Activated naive CD8-positive, alpha-beta T cell treated with anti-CD3 and anti-CD28 coated beads for 36 hours (primary cell): ENCODE measurements around the gene AP4B1. TPM values are rescaled to one million over a fixed set of nuclear protein-coding genes. Genes with fewer than 3 reads are reported as not detected.

Experiments used
- DNase-seq: peaks from one replicate; pipeline ENCODE4 v3.0.0; 2021
- H3K27ac Mint-ChIP-seq: one replicate; pipeline ENCODE4 v1.8.0; 2022; ENCODE audit warnings: mild to moderate bottlenecking, moderate library complexity, mixed read lengths
- H3K27me3 Mint-ChIP-seq: one replicate; pipeline ENCODE4 v1.8.0; 2022; ENCODE audit warnings: mild to moderate bottlenecking, mixed read lengths
- H3K36me3 Mint-ChIP-seq: one replicate; pipeline ENCODE4 v1.8.0; 2021; ENCODE audit warnings: mild to moderate bottlenecking, mixed read lengths
- H3K4me1 Mint-ChIP-seq: one replicate; pipeline ENCODE4 v1.8.0; 2021; ENCODE audit warnings: mixed read lengths
- H3K4me3 Mint-ChIP-seq: one replicate; pipeline ENCODE4 v1.8.0; 2022; ENCODE audit warnings: mild to moderate bottlenecking, moderate library complexity, mixed read lengths
- H3K9me3 Mint-ChIP-seq: one replicate; pipeline ENCODE4 v1.8.0; 2022; ENCODE audit warnings: mixed read lengths
- total RNA-seq, 2 experiments: library from RNA; stranded (reverse); gene quantifications; one replicate each; pipeline ENCODE4 v1.2.3, GENCODE V29; 2021

AP4B1 gene
- total RNA-seq, 2 experiments from 2014 or later = 36.8 to 37.7 TPM

DNA sequence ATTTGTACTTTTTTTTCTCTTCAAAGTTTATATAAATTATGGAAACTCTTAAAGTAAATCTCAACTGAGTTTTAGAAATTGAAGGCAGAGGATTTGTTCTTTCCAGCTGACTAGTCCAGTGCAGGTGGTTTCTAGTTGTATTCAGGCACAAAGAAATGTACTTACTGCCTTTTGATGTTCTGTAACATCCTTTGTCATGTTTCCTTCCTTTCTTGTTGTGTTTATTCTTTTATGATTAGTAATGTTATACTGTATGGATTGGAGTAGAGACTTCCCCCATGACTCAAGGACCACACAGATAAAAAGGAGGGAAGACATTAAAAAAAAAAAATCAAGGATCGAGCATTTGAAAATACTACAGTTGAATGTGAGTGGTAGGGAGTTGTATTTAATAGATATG, 32.5 kb upstream of the AP4B1 start:
- no peak for DNase-seq
- Mint-ChIP-seq H3K9me3 (no peaks in the 10 kb centered on the region), H3K27ac (peak overlapping the region; percentile 73), H3K4me3 (peak overlapping the region; percentile 52), H3K4me1 (peaks cover 86% of the 10 kb centered on the region), H3K36me3 (peaks cover 37% of the 10 kb centered on the region), H3K27me3 (no peaks in the 10 kb centered on the region)

- H3K4me3 Mint-ChIP-seq = no peak overlapping the region
- H3K36me3 Mint-ChIP-seq = peaks cover 29% of the 10 kb centered on the region
- no peaks in the 10 kb centered on the region for H3K27me3 Mint-ChIP-seq
- H3K9me3 Mint-ChIP-seq = no peaks in the 10 kb centered on the region
- peak overlapping the region; percentile 32 for H3K27ac Mint-ChIP-seq
- DNase-seq = no peak
- H3K4me1 Mint-ChIP-seq = peaks cover 89% of the 10 kb centered on the region
Observed at GRCh38 chr1:113935970-113936369, 31.4 kb upstream of the AP4B1 start.

- Mint-ChIP-seq H3K36me3 (peaks cover 23% of the 10 kb centered on the region), H3K4me1 (peaks cover 82% of the 10 kb centered on the region), H3K4me3 (no peak overlapping the region), H3K27ac (peak overlapping the region; percentile 32), H3K9me3 (no peaks in the 10 kb centered on the region), H3K27me3 (no peaks in the 10 kb centered on the region)
- no peak for DNase-seq
Observed at GRCh38 chr1:113935176-113935575, 30.6 kb upstream of the AP4B1 start.

GRCh38 chr1:113934511-113935055, 30.0 kb upstream of the AP4B1 start:
- Mint-ChIP-seq H3K4me3 (peak overlapping the region; percentile 90), H3K27me3 (no peaks in the 10 kb centered on the region), H3K9me3 (no peaks in the 10 kb centered on the region)

DNA sequence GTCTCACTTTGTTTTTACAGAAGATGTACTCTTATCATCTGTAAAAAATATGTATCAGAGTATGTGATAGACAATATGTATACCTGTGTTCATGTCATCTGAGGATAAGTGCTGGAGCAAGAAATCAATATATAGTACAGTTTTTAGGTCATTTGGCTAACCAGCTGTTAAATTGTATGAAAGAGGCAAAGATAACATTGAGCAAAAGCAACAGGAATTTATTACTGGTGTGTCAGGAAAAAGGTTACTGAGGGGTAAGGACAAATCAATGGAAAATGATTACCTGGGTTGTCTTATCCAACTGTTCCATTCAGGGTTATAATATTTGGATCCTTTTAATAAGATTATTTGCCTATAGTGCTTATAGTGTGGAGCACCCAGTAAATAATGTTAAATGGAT, 29.4 kb upstream of the AP4B1 start:
- H3K27ac Mint-ChIP-seq = peak overlapping the region; percentile 95
- peak overlapping the region; percentile 90 for H3K4me3 Mint-ChIP-seq
- H3K4me1 Mint-ChIP-seq = peaks cover 71% of the 10 kb centered on the region
- H3K27me3 Mint-ChIP-seq = no peaks in the 10 kb centered on the region
- no peak for DNase-seq
- H3K36me3 Mint-ChIP-seq = peaks cover 23% of the 10 kb centered on the region
- H3K9me3 Mint-ChIP-seq = no peaks in the 10 kb centered on the region

More at GRCh38 chr1:113934511-113935055, 30.0 kb upstream of the AP4B1 start:
- peak overlapping the region; percentile 36 for H3K27ac Mint-ChIP-seq
- DNase-seq = no peak
- peaks cover 23% of the 10 kb centered on the region for H3K36me3 Mint-ChIP-seq
- H3K4me1 Mint-ChIP-seq = peaks cover 76% of the 10 kb centered on the region

GRCh38 chr1:113931451-113931851, 26.9 kb upstream of the AP4B1 start:
- no peaks in the 10 kb centered on the region for H3K27me3 Mint-ChIP-seq
- peak overlapping the region; percentile 90 for H3K4me3 Mint-ChIP-seq
- H3K36me3 Mint-ChIP-seq = peaks cover 17% of the 10 kb centered on the region
- DNase-seq = no peak
- H3K27ac Mint-ChIP-seq = peak overlapping the region; percentile 95
- no peaks in the 10 kb centered on the region for H3K9me3 Mint-ChIP-seq
- peaks cover 60% of the 10 kb centered on the region for H3K4me1 Mint-ChIP-seq

DNA sequence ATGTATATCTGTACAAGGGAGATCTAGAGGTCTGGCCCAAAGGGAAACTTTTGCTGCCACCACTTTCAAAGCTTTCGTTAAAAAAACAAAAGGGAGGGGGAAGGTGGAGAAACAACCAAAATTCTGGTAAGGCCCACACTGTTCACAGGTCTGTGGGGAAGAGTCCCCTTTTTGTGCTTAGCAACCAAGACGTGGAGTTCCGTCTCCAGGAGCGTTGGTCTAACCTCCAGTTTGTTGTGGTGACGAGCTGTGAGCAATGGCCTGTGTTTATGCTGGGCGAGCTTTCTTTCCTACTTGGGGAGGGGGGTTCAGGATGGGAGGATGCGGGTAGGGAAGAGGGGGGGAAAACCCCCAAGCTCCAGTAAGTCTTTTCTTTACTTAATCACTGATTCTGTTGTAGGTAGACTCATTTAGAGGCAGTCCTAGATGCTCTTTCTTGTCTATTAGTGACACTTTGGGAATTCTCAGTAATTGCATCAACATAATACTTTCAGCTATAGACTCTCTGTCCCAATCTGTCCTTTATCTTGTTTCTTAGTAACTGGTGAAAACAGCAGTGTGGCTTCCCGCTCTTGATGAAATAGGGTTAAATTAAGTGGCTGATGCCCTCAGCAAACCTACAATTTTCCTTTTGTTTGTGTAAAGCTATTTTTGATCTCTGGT, 26.0 kb upstream of the AP4B1 start:
- peak overlapping the region; percentile 90 for H3K4me3 Mint-ChIP-seq
- no peaks in the 10 kb centered on the region for H3K9me3 Mint-ChIP-seq
- peaks cover 15% of the 10 kb centered on the region for H3K36me3 Mint-ChIP-seq
- no peaks in the 10 kb centered on the region for H3K27me3 Mint-ChIP-seq
- H3K27ac Mint-ChIP-seq = peak overlapping the region; percentile 95
- peaks cover 52% of the 10 kb centered on the region for H3K4me1 Mint-ChIP-seq
- DNase-seq = peak; percentile 75

GRCh38 chr1:113929750-113930498, 25.3 kb upstream of the AP4B1 start:
- DNase-seq = peak; percentile 76
- peaks cover 46% of the 10 kb centered on the region for H3K4me1 Mint-ChIP-seq
- H3K4me3 Mint-ChIP-seq = peak overlapping the region; percentile 90
- H3K36me3 Mint-ChIP-seq = peaks cover 8% of the 10 kb centered on the region
- H3K27me3 Mint-ChIP-seq = no peaks in the 10 kb centered on the region
- no peaks in the 10 kb centered on the region for H3K9me3 Mint-ChIP-seq
- H3K27ac Mint-ChIP-seq = peak overlapping the region; percentile 95

- Mint-ChIP-seq H3K9me3 (no peaks in the 10 kb centered on the region), H3K4me1 (peaks cover 42% of the 10 kb centered on the region), H3K36me3 (peaks cover 8% of the 10 kb centered on the region)
Observed at GRCh38 chr1:113928941-113929749, 24.5 kb upstream of the AP4B1 start, which contains the start of gene HIPK1. HIPK1 (plus strand) TSS chr1:113929324.

GRCh38 chr1:113928187-113928930, 23.8 kb upstream of the AP4B1 start:
- Mint-ChIP-seq H3K27ac (peak overlapping the region; percentile 99), H3K4me1 (peaks cover 34% of the 10 kb centered on the region)

More at GRCh38 chr1:113928941-113929749, 24.5 kb upstream of the AP4B1 start, which contains the start of gene HIPK1:
- DNase-seq = peak; percentile 93
- Mint-ChIP-seq H3K27ac (peak within 1 kb of the TSS; percentile 99), H3K27me3 (no peaks in the 10 kb centered on the region), H3K4me3 (peak within 1 kb of the TSS; percentile 95)

GRCh38 chr1:113924473-113924872, 19.9 kb upstream of the AP4B1 start:
- H3K27ac Mint-ChIP-seq = no peak overlapping the region
- H3K4me1 Mint-ChIP-seq = peaks cover 12% of the 10 kb centered on the region
- H3K36me3 Mint-ChIP-seq = no peaks in the 10 kb centered on the region
- H3K9me3 Mint-ChIP-seq = no peaks in the 10 kb centered on the region
- no peaks in the 10 kb centered on the region for H3K27me3 Mint-ChIP-seq
- H3K4me3 Mint-ChIP-seq = no peak overlapping the region
- no peak for DNase-seq

More at GRCh38 chr1:113928187-113928930, 23.8 kb upstream of the AP4B1 start:
- DNase-seq = no peak
- Mint-ChIP-seq H3K9me3 (no peaks in the 10 kb centered on the region), H3K36me3 (peaks cover 4% of the 10 kb centered on the region), H3K4me3 (peak overlapping the region; percentile 95), H3K27me3 (no peaks in the 10 kb centered on the region)

DNA sequence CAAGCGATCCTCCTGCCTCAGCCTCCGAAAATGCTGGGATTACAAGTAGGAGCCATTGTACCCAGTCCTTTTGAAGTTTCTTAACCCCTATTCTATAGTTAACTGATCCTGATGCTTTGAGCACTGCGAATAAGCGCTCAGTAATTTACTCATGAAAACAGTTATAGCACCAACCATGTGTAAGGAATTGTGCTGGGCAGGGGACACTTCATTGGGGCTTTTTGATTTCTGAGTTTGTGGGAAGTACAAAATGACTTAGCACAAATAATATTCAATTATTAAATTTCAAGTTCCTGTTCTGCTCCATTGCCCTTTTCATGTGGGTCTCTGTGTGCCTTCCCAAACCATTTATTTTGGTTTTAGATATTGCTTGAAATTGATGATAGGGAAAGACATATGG, 18.4 kb upstream of the AP4B1 start:
- Mint-ChIP-seq H3K4me1 (peaks cover 4% of the 10 kb centered on the region), H3K4me3 (no peak overlapping the region), H3K36me3 (no peaks in the 10 kb centered on the region), H3K27me3 (no peaks in the 10 kb centered on the region), H3K9me3 (no peaks in the 10 kb centered on the region), H3K27ac (no peak overlapping the region)
- no peak for DNase-seq

DNA sequence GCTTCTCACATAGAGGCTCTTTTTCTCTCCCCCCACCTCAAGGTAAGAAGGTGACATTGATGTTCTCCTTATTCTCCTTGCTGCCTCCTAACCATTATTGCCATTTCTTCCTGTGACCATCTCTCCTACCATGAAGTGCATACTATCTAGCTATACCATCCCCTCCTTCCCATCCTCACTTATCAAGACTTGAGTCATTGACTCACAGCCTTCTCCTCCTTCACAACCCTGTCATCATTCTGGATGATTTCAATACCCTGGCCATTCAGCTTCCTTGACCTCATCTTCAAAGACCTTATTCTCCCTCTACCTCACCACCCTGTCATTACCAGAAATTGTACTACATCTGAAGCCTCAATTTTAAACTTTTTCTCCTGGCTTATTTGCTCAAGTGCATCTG, 13.6 kb upstream of the AP4B1 start:
- no peak overlapping the region for H3K27ac Mint-ChIP-seq
- no peaks in the 10 kb centered on the region for H3K27me3 Mint-ChIP-seq
- no peak for DNase-seq
- no peak overlapping the region for H3K4me3 Mint-ChIP-seq
- H3K9me3 Mint-ChIP-seq = no peaks in the 10 kb centered on the region
- H3K36me3 Mint-ChIP-seq = peaks cover 4% of the 10 kb centered on the region
- H3K4me1 Mint-ChIP-seq = peaks cover 2% of the 10 kb centered on the region

DNA sequence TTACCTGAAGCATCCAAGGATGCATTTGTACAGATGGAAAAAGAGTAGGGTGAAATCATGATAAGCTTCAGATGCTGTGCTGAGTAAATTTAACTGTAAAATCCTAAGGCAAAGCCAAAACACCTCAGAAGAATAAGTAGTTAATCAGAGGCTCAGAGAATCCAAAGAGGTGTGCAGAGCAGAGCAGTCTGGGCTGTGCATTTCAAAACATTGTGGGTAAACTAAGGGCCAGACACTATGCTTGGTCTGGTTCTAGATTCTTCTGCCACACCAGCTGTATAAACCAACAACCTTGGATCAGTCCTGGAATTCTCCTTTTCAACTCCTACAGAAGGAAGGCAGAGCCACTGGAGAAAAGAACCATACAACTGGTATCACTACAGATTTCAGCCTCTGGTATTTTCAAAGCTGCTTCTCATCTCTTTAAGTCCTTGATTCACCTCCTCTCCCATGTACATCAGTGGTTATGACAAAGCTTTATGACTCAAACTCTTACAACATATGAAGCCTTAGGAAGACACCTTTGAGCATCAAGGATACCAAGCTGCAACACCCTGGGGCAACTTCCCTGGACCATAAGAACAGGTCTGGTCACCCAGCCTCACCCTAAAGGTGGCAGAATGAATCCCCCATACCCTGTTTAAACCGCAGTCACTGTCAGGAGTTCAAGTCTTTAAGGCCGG, 12.9 kb upstream of the AP4B1 start:
- Mint-ChIP-seq H3K27ac (no peak overlapping the region), H3K9me3 (no peaks in the 10 kb centered on the region), H3K36me3 (peaks cover 11% of the 10 kb centered on the region), H3K4me1 (peaks cover 7% of the 10 kb centered on the region), H3K27me3 (no peaks in the 10 kb centered on the region), H3K4me3 (no peak overlapping the region)
- DNase-seq = no peak
